MCF 10A (cell line): Measurements from ENCODE around the gene MAPK9. TPM values are rescaled to one million over a fixed set of nuclear protein-coding genes. Genes with fewer than 3 reads are reported as not detected.

Experiments
- BruUV-seq: library from RNA; stranded (reverse); fragments of 400-500 nt; replicated peaks from 2 replicates; lab custom pipeline; 2021; lab: Mats Ljungman, UMichigan
- CTCF ChIA-PET: fragments of 300-600 bp; sonication (Branson Sonifier 250); formaldehyde crosslinking; extraction: SDS; loops from one replicate; lab custom pipeline; 2021; ENCODE audit warnings: antibody characterized with exemption, inconsistent platforms; lab: Yijun Ruan, JAX
- POLR2A ChIA-PET: fragments of 300-600, 350-650 bp; sonication (Branson Sonifier 250); formaldehyde crosslinking; extraction: SDS; loops from one replicate; lab custom pipeline; 2020; ENCODE audit warnings: antibody characterized with exemption, inconsistent platforms; lab: Yijun Ruan, JAX
- DNase-seq: peaks from one replicate; pipeline ENCODE4 v3.0.0-alpha.2; 2018; ENCODE audit not compliant: unreplicated experiment
- H3K27ac Mint-ChIP-seq: one replicate; pipeline ENCODE4 v1.8.0; 2022; ENCODE audit warnings: mild to moderate bottlenecking, low read depth, mixed read lengths; ENCODE audit not compliant: unreplicated experiment
- H3K27me3 Mint-ChIP-seq: one replicate; pipeline ENCODE4 v1.8.0; 2022; ENCODE audit warnings: mixed read lengths; ENCODE audit not compliant: insufficient read depth, unreplicated experiment
- H3K36me3 Mint-ChIP-seq: one replicate; pipeline ENCODE4 v1.8.0; 2022; ENCODE audit warnings: mild to moderate bottlenecking, moderate library complexity, mixed read lengths; ENCODE audit not compliant: insufficient read depth, unreplicated experiment
- H3K4me1 Mint-ChIP-seq: one replicate; pipeline ENCODE4 v1.8.0; 2022; ENCODE audit warnings: mixed read lengths; ENCODE audit not compliant: insufficient read depth, unreplicated experiment
- H3K4me3 Mint-ChIP-seq: one replicate; pipeline ENCODE4 v1.8.0; 2022; ENCODE audit warnings: mild to moderate bottlenecking, moderate library complexity, mixed read lengths; ENCODE audit not compliant: unreplicated experiment
- H3K9me3 Mint-ChIP-seq: one replicate; pipeline ENCODE4 v1.8.0; 2022; ENCODE audit warnings: mixed read lengths; ENCODE audit not compliant: unreplicated experiment
- intact Hi-C: fragments of 100-400 bp; cut with micrococcal nuclease; formaldehyde crosslinking; loops from 2 replicates; pipeline ENCODE4 v1.14.1; 2022
- total RNA-seq: library from RNA; stranded (reverse); gene quantifications from 2 replicates; pipeline ENCODE4 v1.2.3, GENCODE V29; 2022
- TF ChIP-seq, protein P1 (sequence below): fragments of 200-600 bp; IDR thresholded peaks from one replicate; pipeline ENCODE4 v1.8.0; 2022; ENCODE audit warnings: antibody characterized with exemption, mild to moderate bottlenecking; ENCODE audit not compliant: unreplicated experiment

MAPK9 gene
- total RNA-seq, 1 experiment from 2014 or later, result 64.0 TPM

DNA sequence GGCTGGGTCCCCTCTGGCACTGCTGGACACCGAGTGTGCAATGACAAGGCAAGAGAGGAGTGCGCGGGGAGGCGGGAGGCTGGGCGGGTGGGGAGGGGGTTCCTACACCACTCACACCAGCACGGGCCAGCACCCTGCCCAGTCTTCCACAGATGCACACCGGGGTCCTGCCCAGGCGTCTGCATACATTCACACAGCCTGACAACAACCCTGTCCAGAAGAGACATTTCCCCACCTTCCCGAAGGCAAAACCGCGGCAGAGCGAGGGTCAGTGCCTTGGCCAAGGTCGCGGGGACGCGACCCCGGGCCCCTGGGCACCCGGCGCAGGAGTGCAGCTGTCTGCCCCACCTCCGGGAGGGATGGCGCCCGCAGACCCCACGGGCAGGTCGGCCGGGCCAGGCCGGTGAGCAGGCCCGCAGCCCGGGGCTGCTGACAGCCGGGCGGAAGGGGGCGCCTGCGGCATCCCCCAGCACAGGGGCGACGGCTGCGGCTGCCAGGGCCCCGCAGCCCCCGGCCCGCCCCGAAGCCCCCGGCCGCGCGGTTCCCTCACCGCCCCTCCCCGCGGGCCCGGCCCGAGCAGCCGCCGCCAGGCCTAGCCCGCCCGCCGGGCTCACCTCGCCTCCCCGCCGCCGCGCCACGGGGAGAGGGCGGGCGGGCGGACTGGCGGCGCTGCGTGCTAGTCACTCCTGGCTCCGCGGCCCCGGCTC lies 496 bp downstream of the MAPK9 start:
- ChIA-PET POLR2A (interaction anchor here (0.6 to 5.2 kb wide), 18 partner anchors 9 to 915 kb away, joined by 3 to 37 read pairs (median 4); partner anchors contain the start of genes CNOT6 and RNF130), CTCF (interaction anchor here (0.7 to 7.3 kb wide), 12 partner anchors 12 to 286 kb away, joined by 3 to 212 read pairs (median 12); no protein-coding TSS in a partner anchor)
- TF ChIP-seq, protein P1, sequence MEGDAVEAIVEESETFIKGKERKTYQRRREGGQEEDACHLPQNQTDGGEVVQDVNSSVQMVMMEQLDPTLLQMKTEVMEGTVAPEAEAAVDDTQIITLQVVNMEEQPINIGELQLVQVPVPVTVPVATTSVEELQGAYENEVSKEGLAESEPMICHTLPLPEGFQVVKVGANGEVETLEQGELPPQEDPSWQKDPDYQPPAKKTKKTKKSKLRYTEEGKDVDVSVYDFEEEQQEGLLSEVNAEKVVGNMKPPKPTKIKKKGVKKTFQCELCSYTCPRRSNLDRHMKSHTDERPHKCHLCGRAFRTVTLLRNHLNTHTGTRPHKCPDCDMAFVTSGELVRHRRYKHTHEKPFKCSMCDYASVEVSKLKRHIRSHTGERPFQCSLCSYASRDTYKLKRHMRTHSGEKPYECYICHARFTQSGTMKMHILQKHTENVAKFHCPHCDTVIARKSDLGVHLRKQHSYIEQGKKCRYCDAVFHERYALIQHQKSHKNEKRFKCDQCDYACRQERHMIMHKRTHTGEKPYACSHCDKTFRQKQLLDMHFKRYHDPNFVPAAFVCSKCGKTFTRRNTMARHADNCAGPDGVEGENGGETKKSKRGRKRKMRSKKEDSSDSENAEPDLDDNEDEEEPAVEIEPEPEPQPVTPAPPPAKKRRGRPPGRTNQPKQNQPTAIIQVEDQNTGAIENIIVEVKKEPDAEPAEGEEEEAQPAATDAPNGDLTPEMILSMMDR, result peak; percentile 23
- peak overlapping the region; percentile 17 for H3K27ac Mint-ChIP-seq
- peak; percentile 28 for DNase-seq
- BruUV-seq, result no TSS peak
- peak overlapping the region; percentile 71 for H3K4me3 Mint-ChIP-seq
- H3K27me3 Mint-ChIP-seq, result no peaks in the 10 kb centered on the region
- no peaks in the 10 kb centered on the region for H3K9me3 Mint-ChIP-seq
- peaks cover 11% of the 10 kb centered on the region for H3K36me3 Mint-ChIP-seq
- intact Hi-C loops, result no loop called here
- peaks cover 52% of the 10 kb centered on the region for H3K4me1 Mint-ChIP-seq

- H3K4me3 Mint-ChIP-seq, result peak overlapping the region; percentile 71
- TF ChIP-seq, protein P1, result no peak
- peaks cover 15% of the 10 kb centered on the region for H3K36me3 Mint-ChIP-seq
- H3K4me1 Mint-ChIP-seq, result peaks cover 45% of the 10 kb centered on the region
- DNase-seq, result peak; percentile 28
- H3K27me3 Mint-ChIP-seq, result no peaks in the 10 kb centered on the region
- ChIA-PET CTCF (interaction anchor here (0.6 to 3.3 kb wide), 12 partner anchors 13 to 386 kb away, joined by 3 to 32 read pairs (median 4); no protein-coding TSS in a partner anchor), POLR2A (interaction anchor here (0.6 to 2.5 kb wide), 21 partner anchors 8 to 916 kb away, joined by 3 to 12 read pairs (median 4); partner anchors contain the start of genes CNOT6 and RNF130)
- H3K27ac Mint-ChIP-seq, result peak overlapping the region; percentile 17
- no peaks in the 10 kb centered on the region for H3K9me3 Mint-ChIP-seq
- TSS peak; percentile 56 for BruUV-seq
- intact Hi-C loops, result no loop called here
These were observed 1.2 kb downstream of the MAPK9 start for GRCh38 chr5:180290568-180291233.

- peak overlapping the region; percentile 71 for H3K4me3 Mint-ChIP-seq
- H3K27me3 Mint-ChIP-seq, result no peaks in the 10 kb centered on the region
- no peaks in the 10 kb centered on the region for H3K9me3 Mint-ChIP-seq
- intact Hi-C loops, result no loop called here
- peaks cover 22% of the 10 kb centered on the region for H3K36me3 Mint-ChIP-seq
- TF ChIP-seq, protein P1, result no peak
- peak; percentile 20 for DNase-seq
- BruUV-seq, result no TSS peak
- H3K4me1 Mint-ChIP-seq, result peaks cover 43% of the 10 kb centered on the region
- H3K27ac Mint-ChIP-seq, result peak overlapping the region; percentile 17
- CTCF ChIA-PET, result interaction anchor here (0.5 to 3.3 kb wide), 15 partner anchors 10 to 386 kb away, joined by 3 to 32 read pairs (median 3); no protein-coding TSS in a partner anchor
- POLR2A ChIA-PET, result interaction anchor here (0.7 to 2.5 kb wide), 17 partner anchors 9 to 917 kb away, joined by 3 to 12 read pairs (median 4); no protein-coding TSS in a partner anchor
These were observed 1.9 kb downstream of the MAPK9 start for GRCh38 chr5:180289966-180290365.
